Lower lobe of right lung (tissue), 2 donors: ENCODE results near the gene HOXC6. TPM values are rescaled to one million over a fixed set of nuclear protein-coding genes. Genes with fewer than 3 reads are reported as not detected.

Source experiments
- ATAC-seq, 2 donors: fragments of 200-7000 bp; cut with Tn5 transposase; one replicate each; pipeline ENCODE4 v1.9.1; 2020 to 2022; ENCODE audit warnings: mild to moderate bottlenecking in 2 of 2, moderate library complexity in 2 of 2
- DNase-seq: peaks from one replicate; pipeline ENCODE4 v3.0.0-alpha.2; 2020
- H3K27ac ChIP-seq: fragments of 200-600 bp; one replicate; pipeline ENCODE4 v1.8.0; 2022
- H3K27me3 ChIP-seq: fragments of 200-600 bp; one replicate; pipeline ENCODE4 v1.8.0; 2022; ENCODE audit warnings: low read depth
- H3K36me3 ChIP-seq: fragments of 200-600 bp; one replicate; pipeline ENCODE4 v1.8.0; 2022; ENCODE audit warnings: mild to moderate bottlenecking
- H3K4me1 ChIP-seq: fragments of 200-600 bp; one replicate; pipeline ENCODE4 v1.8.0; 2022
- H3K4me3 ChIP-seq: fragments of 200-600 bp; one replicate; pipeline ENCODE4 v1.8.0; 2022; ENCODE audit warnings: mild to moderate bottlenecking
- H3K9me3 ChIP-seq: fragments of 200-600 bp; one replicate; pipeline ENCODE4 v1.8.0; 2022
- intact Hi-C: fragments of 100-400 bp; cut with DNase I; formaldehyde crosslinking; loops from one replicate; pipeline ENCODE4 v1.11.0; 2022
- total RNA-seq: library from RNA; stranded (reverse); fragmentation: NEBNext Ultra II Directional; extraction: Animal tissue kit (Norgen Biotek cat#: 25700); gene quantifications from one replicate; pipeline ENCODE4 v1.2.1, GENCODE V29; 2021
- TF ChIP-seq, protein P1 (sequence below): fragments of 200-600 bp; IDR thresholded peaks from one replicate; pipeline ENCODE4 v1.8.0; 2022; ENCODE audit warnings: antibody characterized with exemption, mild to moderate bottlenecking
- donor health status: DM: no; HTN: yes; CAD: no; lungs with severe emphysema.

The HOXC6 gene
- total RNA-seq, 1 donor from 2014 or later = 0.50 TPM

DNA sequence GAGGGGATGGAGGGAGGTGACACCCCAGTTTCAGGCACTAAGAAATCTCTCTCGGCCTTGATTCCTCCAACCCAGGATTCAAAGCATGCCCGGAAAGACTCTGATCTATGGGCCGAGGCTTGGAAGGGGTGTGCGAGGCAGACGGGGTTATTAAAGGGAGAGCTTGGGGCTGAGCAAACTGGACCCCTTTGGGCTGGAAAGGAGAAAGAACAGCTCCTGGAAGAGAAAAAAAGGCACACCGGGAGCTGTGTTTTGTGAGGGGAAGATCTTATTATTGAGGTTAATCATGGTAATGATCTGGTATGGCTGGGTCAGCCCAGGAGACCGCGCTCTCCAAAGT lies 19.7 kb downstream of the HOXC6 start:
- DNase-seq (no peak), ATAC-seq (no peak)
- Histone ChIP-seq H3K4me1 (peaks cover 8% of the 10 kb centered on the region), H3K27ac (no peak overlapping the region), H3K36me3 (no peaks in the 10 kb centered on the region), H3K9me3 (no peaks in the 10 kb centered on the region), H3K4me3 (no peak overlapping the region), H3K27me3 (peaks cover 91% of the 10 kb centered on the region)
- TF ChIP-seq, protein P1, sequence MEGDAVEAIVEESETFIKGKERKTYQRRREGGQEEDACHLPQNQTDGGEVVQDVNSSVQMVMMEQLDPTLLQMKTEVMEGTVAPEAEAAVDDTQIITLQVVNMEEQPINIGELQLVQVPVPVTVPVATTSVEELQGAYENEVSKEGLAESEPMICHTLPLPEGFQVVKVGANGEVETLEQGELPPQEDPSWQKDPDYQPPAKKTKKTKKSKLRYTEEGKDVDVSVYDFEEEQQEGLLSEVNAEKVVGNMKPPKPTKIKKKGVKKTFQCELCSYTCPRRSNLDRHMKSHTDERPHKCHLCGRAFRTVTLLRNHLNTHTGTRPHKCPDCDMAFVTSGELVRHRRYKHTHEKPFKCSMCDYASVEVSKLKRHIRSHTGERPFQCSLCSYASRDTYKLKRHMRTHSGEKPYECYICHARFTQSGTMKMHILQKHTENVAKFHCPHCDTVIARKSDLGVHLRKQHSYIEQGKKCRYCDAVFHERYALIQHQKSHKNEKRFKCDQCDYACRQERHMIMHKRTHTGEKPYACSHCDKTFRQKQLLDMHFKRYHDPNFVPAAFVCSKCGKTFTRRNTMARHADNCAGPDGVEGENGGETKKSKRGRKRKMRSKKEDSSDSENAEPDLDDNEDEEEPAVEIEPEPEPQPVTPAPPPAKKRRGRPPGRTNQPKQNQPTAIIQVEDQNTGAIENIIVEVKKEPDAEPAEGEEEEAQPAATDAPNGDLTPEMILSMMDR = no peak
- intact Hi-C loops = no loop called here

GRCh38 chr12:54048406-54049093 lies 20.3 kb downstream of the HOXC6 start:
- H3K9me3 ChIP-seq = no peaks in the 10 kb centered on the region
- TF ChIP-seq, protein P1 = no peak
- peaks cover 8% of the 10 kb centered on the region for H3K4me1 ChIP-seq
- DNase-seq = no peak
- no peak for ATAC-seq
- no peaks in the 10 kb centered on the region for H3K36me3 ChIP-seq
- no peak overlapping the region for H3K4me3 ChIP-seq
- intact Hi-C loops = no loop called here
- no peak overlapping the region for H3K27ac ChIP-seq
- H3K27me3 ChIP-seq = peaks cover 91% of the 10 kb centered on the region

DNA sequence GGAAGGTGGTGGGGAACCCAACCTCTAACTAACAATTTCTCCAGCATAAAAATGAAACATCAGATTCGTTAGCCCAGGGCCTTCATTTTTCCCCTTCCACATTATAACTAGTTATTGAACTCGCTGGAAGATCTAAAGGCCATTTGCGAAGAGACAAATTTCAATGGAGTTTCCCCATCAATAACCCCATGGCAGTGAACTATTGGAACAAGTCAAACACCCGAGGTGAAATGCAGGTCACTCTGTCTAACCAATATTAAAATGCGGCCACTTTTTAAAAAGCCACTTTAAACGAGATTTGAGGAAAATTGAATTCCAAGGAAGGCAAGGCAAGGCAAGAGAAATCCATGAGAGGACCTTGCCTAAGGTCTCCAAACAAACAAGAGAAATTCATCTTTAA lies 20.9 kb downstream of the HOXC6 start:
- intact Hi-C loops = no loop called here
- TF ChIP-seq, protein P1 = no peak
- no peak for ATAC-seq
- Histone ChIP-seq H3K4me1 (peaks cover 8% of the 10 kb centered on the region), H3K27ac (no peak overlapping the region), H3K36me3 (no peaks in the 10 kb centered on the region), H3K9me3 (no peaks in the 10 kb centered on the region), H3K4me3 (no peak overlapping the region), H3K27me3 (peaks cover 96% of the 10 kb centered on the region)
- no peak for DNase-seq

DNA sequence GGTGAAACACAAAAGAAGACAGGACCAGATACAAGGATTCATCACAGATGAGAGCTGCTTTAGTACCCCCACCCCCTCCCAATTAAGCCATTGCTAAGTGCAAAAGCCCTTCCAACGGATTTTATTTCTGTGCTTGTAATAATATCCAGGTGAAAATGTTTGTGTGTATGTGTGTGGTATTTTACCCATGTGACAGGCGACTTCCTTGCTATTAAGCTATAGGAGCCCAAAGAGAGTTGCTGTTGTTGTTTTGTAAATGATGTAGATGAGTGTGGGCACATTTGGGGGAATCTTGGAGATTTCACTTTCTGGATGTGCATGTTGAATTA lies 22.2 kb downstream of the HOXC6 start:
- ATAC-seq = no peak
- TF ChIP-seq, protein P1 = no peak
- no peak for DNase-seq

DNA sequence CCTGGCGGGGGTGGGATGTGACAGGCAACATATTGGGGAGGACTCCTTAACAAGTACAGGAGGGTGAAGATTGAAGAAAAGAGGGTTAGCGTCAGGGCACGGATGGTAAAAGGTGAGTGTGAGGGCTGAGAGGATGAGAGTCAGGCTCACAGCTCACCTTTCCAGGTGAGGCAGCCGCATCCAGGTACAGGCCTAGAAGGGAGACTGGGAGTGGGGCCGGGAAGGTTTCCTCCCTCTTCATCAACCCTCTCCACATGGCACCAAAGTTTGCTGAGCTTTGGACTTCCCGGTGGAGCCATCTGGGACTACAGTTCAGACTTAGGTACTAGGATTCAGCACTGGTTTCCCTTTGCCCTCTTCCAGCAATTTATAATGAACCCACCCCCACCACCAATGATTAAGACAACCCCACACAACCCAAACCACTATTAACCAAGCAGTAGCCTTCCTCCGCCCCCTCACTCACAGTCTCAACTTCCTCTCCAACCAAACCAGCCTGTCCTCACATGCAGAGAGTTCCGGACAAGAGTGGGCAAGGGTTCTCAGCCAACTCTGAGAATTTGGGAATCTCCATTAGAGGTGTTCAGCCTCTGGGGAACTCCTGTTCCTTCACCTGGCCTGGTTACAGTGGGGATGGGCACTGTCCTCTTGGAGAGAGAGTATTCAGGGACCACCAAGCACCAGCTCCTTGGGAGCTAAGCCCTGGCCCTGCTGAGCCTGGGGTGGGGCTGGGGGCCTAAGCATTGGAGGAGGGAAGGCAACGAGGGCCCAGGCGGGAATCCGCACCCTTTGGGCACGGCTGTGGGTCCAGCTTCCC lies 23.0 kb downstream of the HOXC6 start:
- H3K4me1 ChIP-seq = peaks cover 8% of the 10 kb centered on the region
- no peak for DNase-seq
- H3K27me3 ChIP-seq = peaks cover 93% of the 10 kb centered on the region
- intact Hi-C loops = no loop called here
- TF ChIP-seq, protein P1 = no peak
- H3K4me3 ChIP-seq = no peak overlapping the region
- no peak for ATAC-seq
- H3K36me3 ChIP-seq = no peaks in the 10 kb centered on the region
- no peaks in the 10 kb centered on the region for H3K9me3 ChIP-seq
- no peak overlapping the region for H3K27ac ChIP-seq

More for the DNA sequence above, 22.2 kb downstream of the HOXC6 start:
- Histone ChIP-seq H3K9me3 (no peaks in the 10 kb centered on the region), H3K4me1 (peaks cover 8% of the 10 kb centered on the region), H3K27me3 (peaks cover 96% of the 10 kb centered on the region), H3K36me3 (no peaks in the 10 kb centered on the region), H3K4me3 (no peak overlapping the region), H3K27ac (no peak overlapping the region)
- intact Hi-C loops = no loop called here
